Measurements from ENCODE around the gene MUC7. TPM values are rescaled to one million over a fixed set of nuclear protein-coding genes. Genes with fewer than 3 reads are reported as not detected.
"Not testable (repeated sequence)": the region's sequence is repeated elsewhere in the genome, so short reads cannot be mapped to it uniquely, and the experiment has no call there.

MUC7 gene
- total RNA-seq, 1 experiment from 2014 or later, result not detected

- H3K4me3 ChIP-seq, result no peak overlapping the region
- H3K4me2 ChIP-seq, result no peak overlapping the region
- no peaks in the 10 kb centered on the region for H3K27me3 ChIP-seq (ENCODE audit: insufficient read depth, low read depth)
- no peaks in the 10 kb centered on the region for H4K20me1 ChIP-seq (ENCODE audit: insufficient read depth)
- no peaks in the 10 kb centered on the region for H3K9me3 ChIP-seq (ENCODE audit: insufficient read depth, low read depth)
- no peaks in the 10 kb centered on the region for H3K9me2 ChIP-seq (ENCODE audit: insufficient read depth)
- intact Hi-C loops (cut with micrococcal nuclease; ENCODE audit: unreplicated experiment), result no loop called here
- H3K4me1 ChIP-seq (replicated peaks; ENCODE audit: insufficient read depth), result no peaks in the 10 kb centered on the region
- no peak for TF ChIP-seq CTCF (conservative IDR thresholded peaks at IDR 0.05)
- no peak for TF ChIP-seq EZH2 (IDR thresholded peaks at IDR 0.05; ENCODE audit: low read depth)
- BruUV-seq (replicated peaks), result no TSS peak
- H2AFZ ChIP-seq, result no peak overlapping the region
- H3F3A ChIP-seq (ENCODE audit: insufficient read depth, low read depth), result no peaks in the 10 kb centered on the region
- H3K36me3 ChIP-seq (ENCODE audit: low read depth), result no peaks in the 10 kb centered on the region
- ChIA-PET POLR2A (ENCODE audit: unreplicated experiment) (no interaction called here), CTCF (no interaction called here)
- H3K27ac ChIP-seq, result no peak overlapping the region
- DNase-seq, result no peak
- no peaks in the 10 kb centered on the region for H3K79me2 ChIP-seq (ENCODE audit: low read depth)
Observed at GRCh38 chr4:70473679-70474078, 1.7 kb downstream of the MUC7 start.

GRCh38 chr4:70488748-70489147, 16.8 kb downstream of the MUC7 start:
- H3K36me3 ChIP-seq (ENCODE audit: low read depth), result no peaks in the 10 kb centered on the region
- H3K79me2 ChIP-seq (ENCODE audit: low read depth), result no peaks in the 10 kb centered on the region
- POLR2A ChIA-PET (ENCODE audit: unreplicated experiment), result no interaction called here
- no peaks in the 10 kb centered on the region for H3K9me3 ChIP-seq (ENCODE audit: insufficient read depth, low read depth)
- intact Hi-C loops (cut with micrococcal nuclease; ENCODE audit: unreplicated experiment), result no loop called here
- H3K4me2 ChIP-seq, result no peak overlapping the region
- CTCF ChIA-PET, result no interaction called here
- no peak for DNase-seq
- no peaks in the 10 kb centered on the region for H3K27me3 ChIP-seq (ENCODE audit: insufficient read depth, low read depth)
- no peaks in the 10 kb centered on the region for H3F3A ChIP-seq (ENCODE audit: insufficient read depth, low read depth)
- TF ChIP-seq CTCF (conservative IDR thresholded peaks at IDR 0.05) (no peak), EZH2 (IDR thresholded peaks at IDR 0.05; ENCODE audit: low read depth) (no peak)
- no peaks in the 10 kb centered on the region for H3K9me2 ChIP-seq (ENCODE audit: insufficient read depth)
- BruUV-seq (replicated peaks), result no TSS peak
- H4K20me1 ChIP-seq (ENCODE audit: insufficient read depth), result no peaks in the 10 kb centered on the region
- H3K4me3 ChIP-seq, result no peak overlapping the region
- H2AFZ ChIP-seq, result no peak overlapping the region
- no peaks in the 10 kb centered on the region for H3K4me1 ChIP-seq (replicated peaks; ENCODE audit: insufficient read depth)
- H3K27ac ChIP-seq, result no peak overlapping the region

GRCh38 chr4:70496231-70496630, 24.2 kb downstream of the MUC7 start:
- Histone ChIP-seq H3K9me2 (ENCODE audit: insufficient read depth) (no peaks in the 10 kb centered on the region), H3F3A (ENCODE audit: insufficient read depth, low read depth) (no peaks in the 10 kb centered on the region), H3K27ac (no peak overlapping the region), H3K27me3 (ENCODE audit: insufficient read depth, low read depth) (no peaks in the 10 kb centered on the region), H3K36me3 (ENCODE audit: low read depth) (no peaks in the 10 kb centered on the region), H4K20me1 (ENCODE audit: insufficient read depth) (no peaks in the 10 kb centered on the region), H3K9me3 (ENCODE audit: insufficient read depth, low read depth) (no peaks in the 10 kb centered on the region), H3K4me3 (no peak overlapping the region), H3K4me2 (no peak overlapping the region), H3K4me1 (replicated peaks; ENCODE audit: insufficient read depth) (no peaks in the 10 kb centered on the region), H3K79me2 (ENCODE audit: low read depth) (no peaks in the 10 kb centered on the region), H2AFZ (no peak overlapping the region)
- DNase-seq, result no peak
- intact Hi-C loops (cut with micrococcal nuclease; ENCODE audit: unreplicated experiment), result no loop called here
- POLR2A ChIA-PET (ENCODE audit: unreplicated experiment), result no interaction called here
- CTCF ChIA-PET, result no interaction called here
- BruUV-seq (replicated peaks), result no TSS peak
- no peak for TF ChIP-seq CTCF (conservative IDR thresholded peaks at IDR 0.05)
- TF ChIP-seq EZH2 (IDR thresholded peaks at IDR 0.05; ENCODE audit: low read depth), result no peak

DNA sequence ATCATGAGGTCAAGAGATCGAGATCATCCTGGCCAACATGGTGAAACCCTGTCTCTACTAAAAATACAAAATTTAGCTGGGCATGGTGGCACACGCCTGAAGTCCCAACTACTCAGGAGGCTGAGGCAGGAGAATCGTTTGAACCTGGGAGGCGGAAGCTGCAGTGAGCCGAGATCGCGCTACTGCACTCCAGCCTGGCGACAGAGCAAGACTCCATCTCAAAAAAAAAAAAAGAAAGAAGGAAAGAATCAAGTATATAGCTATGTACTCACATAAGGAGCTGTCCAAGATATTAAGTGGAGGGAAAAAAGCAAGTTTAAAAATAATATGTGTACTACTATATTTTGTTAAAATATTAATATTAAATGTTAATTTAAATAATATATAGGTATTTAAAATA, 29.8 kb downstream of the MUC7 start:
- intact Hi-C loops (cut with micrococcal nuclease; ENCODE audit: unreplicated experiment), result loop anchor here (10.0 kb wide), 1 partner anchor 53 kb away; no protein-coding TSS in a partner anchor
- BruUV-seq (replicated peaks); H4K20me1 ChIP-seq (ENCODE audit: insufficient read depth); POLR2A ChIA-PET (ENCODE audit: unreplicated experiment); H3K27me3 ChIP-seq (ENCODE audit: insufficient read depth, low read depth); H3K4me2 ChIP-seq; CTCF ChIA-PET; H3K36me3 ChIP-seq (ENCODE audit: low read depth); H3K4me3 ChIP-seq; H3K27ac ChIP-seq; H3K9me2 ChIP-seq (ENCODE audit: insufficient read depth); DNase-seq; H3K4me1 ChIP-seq (replicated peaks; ENCODE audit: insufficient read depth); H3F3A ChIP-seq (ENCODE audit: insufficient read depth, low read depth); H3K9me3 ChIP-seq (ENCODE audit: insufficient read depth, low read depth); H3K79me2 ChIP-seq (ENCODE audit: low read depth); H2AFZ ChIP-seq: not testable (repeated sequence)

Measured in PC-9 (cell line).